Keratinocyte (primary cell): Measurements from ENCODE around the gene PLAAT3. TPM values are rescaled to one million over a fixed set of nuclear protein-coding genes. Genes with fewer than 3 reads are reported as not detected.

ENCODE experiments used
- DNase-seq: peaks from one replicate; pipeline ENCODE4 v3.0.0-alpha.2; 2011; ENCODE audit warnings: low read depth, missing footprints, low spot score
- FAIRE-seq: peaks from 2 replicates; lab custom pipeline; 2011; peaks lifted over from hg19 to GRCh38; lab: Jason Lieb, UNC
- H2AFZ ChIP-seq: 2 replicates; pipeline ENCODE4 v1.6.0; 2012; ENCODE audit warnings: low read length, control low read depth, inconsistent platforms; ENCODE audit not compliant: control insufficient read depth
- H3K27ac ChIP-seq: 2 replicates; pipeline ENCODE4 v1.5.1; 2011; ENCODE audit warnings: low read length; ENCODE audit not compliant: control insufficient read depth, insufficient read depth
- H3K27me3 ChIP-seq: 3 replicates; pipeline ENCODE4 v1.6.0; 2011; ENCODE audit warnings: low read length; ENCODE audit not compliant: control insufficient read depth, insufficient read depth; ENCODE audit errors: extremely low read depth
- H3K36me3 ChIP-seq, 2 experiments: 2 replicates in 1 of 2; 3 replicates in 1 of 2; pipeline ENCODE4 v1.5.1; 2011; ENCODE audit warnings: low read length in 2 of 2, mild to moderate bottlenecking in 1 of 2; ENCODE audit not compliant: control insufficient read depth in 2 of 2, insufficient read depth in 2 of 2; ENCODE audit errors: extremely low read depth in 1 of 2
- H3K4me1 ChIP-seq: 3 replicates; pipeline ENCODE4 v1.5.1; 2011; ENCODE audit warnings: low read length; ENCODE audit not compliant: control insufficient read depth, insufficient read depth; ENCODE audit errors: extremely low read depth
- H3K4me2 ChIP-seq: 3 replicates; pipeline ENCODE4 v1.6.0; 2011; ENCODE audit warnings: low read depth, low read length; ENCODE audit not compliant: control insufficient read depth, insufficient read depth; ENCODE audit errors: extremely low read depth
- H3K4me3 ChIP-seq, 3 experiments: fragments of 200-600 bp in 1 of 3; sonication (generic) in 1 of 3; 2 replicates in 2 of 3; 3 replicates in 1 of 3; pipeline ENCODE4 v1.5.1; 2011 to 2016; ENCODE audit warnings: low read length in 3 of 3, mild to moderate bottlenecking in 3 of 3, control low read depth in 2 of 3, inconsistent platforms in 1 of 3, low read depth in 1 of 3, mixed read lengths in 1 of 3, mixed run types in 1 of 3, moderate library complexity in 1 of 3; ENCODE audit not compliant: control insufficient read depth in 2 of 3, insufficient read depth in 2 of 3; ENCODE audit errors: extremely low read depth in 1 of 3
- H3K79me2 ChIP-seq: 2 replicates; pipeline ENCODE4 v1.6.0; 2012; ENCODE audit warnings: low read length; ENCODE audit not compliant: control insufficient read depth, insufficient read depth
- H3K9ac ChIP-seq: 3 replicates; pipeline ENCODE4 v1.6.0; 2011; ENCODE audit warnings: low read length; ENCODE audit not compliant: control insufficient read depth, insufficient read depth; ENCODE audit errors: extremely low read depth
- H3K9me1 ChIP-seq: 3 replicates; pipeline ENCODE4 v1.6.0; 2011; ENCODE audit warnings: low read length; ENCODE audit not compliant: control insufficient read depth, insufficient read depth; ENCODE audit errors: extremely low read depth
- H3K9me3 ChIP-seq: 2 replicates; pipeline ENCODE4 v1.5.1; 2012; ENCODE audit warnings: low read depth, low read length; ENCODE audit not compliant: control insufficient read depth
- H4K20me1 ChIP-seq: 3 replicates; pipeline ENCODE4 v1.6.0; 2011; ENCODE audit warnings: low read length; ENCODE audit not compliant: control insufficient read depth, insufficient read depth; ENCODE audit errors: extremely low read depth
- EZH2 ChIP-seq: IDR thresholded peaks from one replicate; pipeline ENCODE4 v1.6.1; 2012; ENCODE audit warnings: inconsistent platforms, mild to moderate bottlenecking, low read length, moderate library complexity
- dilution Hi-C: fragments of 300-500 bp; cut with MboI; formaldehyde crosslinking; loops from one replicate; pipeline ENCODE4 v1.7.0; 2020; ENCODE audit warnings: low sequenced_read_pairs; ENCODE audit not compliant: extremely low pct_ligation_motif_present
- polyA plus RNA-seq, 5 experiments: library from polyadenylated mRNA; depleted of rRNA in 3 of 5; stranded (reverse) in 3 of 5; stranded (forward) in 1 of 5; unstranded in 1 of 5; fragments of >200 nt; gene quantifications; 1 replicate in 1 of 5; 2 replicates in 3 of 5; 3 replicates in 1 of 5; pipeline versions ENCODE4 v1.2.1 to v1.2.3, GENCODE V29; 2011 to 2012; ENCODE audit warnings: missing spikeins in 2 of 5, low read depth in 1 of 5, low replicate concordance in 1 of 5
- TF ChIP-seq, protein P1 (sequence below), 3 experiments: IDR thresholded peaks in 1 of 3; conservative IDR thresholded peaks in 1 of 3; optimal IDR thresholded peaks in 1 of 3; 2 replicates in 2 of 3; 3 replicates in 1 of 3; pipeline versions ENCODE3 to v1.5.1; 2011; ENCODE audit warnings: low read length in 3 of 3, mild to moderate bottlenecking in 3 of 3, moderate library complexity in 2 of 3, control low read depth in 1 of 3, inconsistent platforms in 1 of 3; ENCODE audit not compliant: insufficient read depth in 2 of 3; ENCODE audit errors: extremely low read depth in 1 of 3

PLAAT3 gene
- polyA plus RNA-seq, 1 donor (not counting 4 experiments of a cell fraction or from before 2014, with no cell fraction given) = 0.20 TPM

DNA sequence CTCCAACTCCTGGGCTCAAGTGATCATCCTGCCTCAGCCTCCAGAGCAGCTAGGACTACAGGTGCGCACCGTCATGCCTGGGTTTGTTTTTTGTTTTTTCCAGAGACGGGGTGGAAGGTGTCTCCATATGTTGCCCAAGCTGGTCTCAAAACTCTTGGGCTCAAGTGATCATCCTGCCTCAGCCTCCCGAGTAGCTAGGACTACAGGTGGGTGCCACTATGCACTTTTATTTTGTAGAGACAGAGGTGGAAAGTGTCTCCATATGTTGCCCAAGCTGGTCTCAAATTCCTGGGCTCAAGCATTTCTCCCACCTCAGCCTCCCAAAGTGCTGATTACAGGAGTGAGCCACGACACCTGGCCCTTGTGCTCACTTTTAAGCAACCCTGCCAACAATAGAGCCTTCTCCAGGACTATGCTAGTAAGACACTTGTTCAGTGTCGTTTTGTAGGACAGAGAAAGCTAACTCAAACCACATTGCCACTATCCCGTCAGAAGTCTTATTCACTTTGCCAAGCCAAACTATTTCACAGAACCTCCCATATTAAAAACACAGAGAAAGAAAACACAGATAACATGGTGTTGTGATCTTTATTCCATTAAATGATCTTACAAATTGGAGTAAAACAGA lies 9.4 kb upstream of the PLAAT3 start:
- H3K4me1 ChIP-seq = no peaks in the 10 kb centered on the region
- DNase-seq = no peak
- no peak overlapping the region for H3K9ac ChIP-seq
- no peaks in the 10 kb centered on the region for H3K9me1 ChIP-seq
- H4K20me1 ChIP-seq = no peaks in the 10 kb centered on the region
- no peak overlapping the region for H3K27ac ChIP-seq
- H3K4me2 ChIP-seq = no peak overlapping the region
- no peak for FAIRE-seq
- H3K27me3 ChIP-seq = no peaks in the 10 kb centered on the region
- no peaks in the 10 kb centered on the region for H3K36me3 ChIP-seq
- TF ChIP-seq, protein P1, sequence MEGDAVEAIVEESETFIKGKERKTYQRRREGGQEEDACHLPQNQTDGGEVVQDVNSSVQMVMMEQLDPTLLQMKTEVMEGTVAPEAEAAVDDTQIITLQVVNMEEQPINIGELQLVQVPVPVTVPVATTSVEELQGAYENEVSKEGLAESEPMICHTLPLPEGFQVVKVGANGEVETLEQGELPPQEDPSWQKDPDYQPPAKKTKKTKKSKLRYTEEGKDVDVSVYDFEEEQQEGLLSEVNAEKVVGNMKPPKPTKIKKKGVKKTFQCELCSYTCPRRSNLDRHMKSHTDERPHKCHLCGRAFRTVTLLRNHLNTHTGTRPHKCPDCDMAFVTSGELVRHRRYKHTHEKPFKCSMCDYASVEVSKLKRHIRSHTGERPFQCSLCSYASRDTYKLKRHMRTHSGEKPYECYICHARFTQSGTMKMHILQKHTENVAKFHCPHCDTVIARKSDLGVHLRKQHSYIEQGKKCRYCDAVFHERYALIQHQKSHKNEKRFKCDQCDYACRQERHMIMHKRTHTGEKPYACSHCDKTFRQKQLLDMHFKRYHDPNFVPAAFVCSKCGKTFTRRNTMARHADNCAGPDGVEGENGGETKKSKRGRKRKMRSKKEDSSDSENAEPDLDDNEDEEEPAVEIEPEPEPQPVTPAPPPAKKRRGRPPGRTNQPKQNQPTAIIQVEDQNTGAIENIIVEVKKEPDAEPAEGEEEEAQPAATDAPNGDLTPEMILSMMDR (optimal IDR thresholded peaks at IDR 0.05 in 1 of 3, IDR thresholded peaks at IDR 0.05 in 1 of 3, conservative IDR thresholded peaks at IDR 0.05 in 1 of 3; ENCODE audit: extremely low read depth in 1 of 3, insufficient read depth in 2 of 3, low read length in 3 of 3) = no peak
- no peak for TF ChIP-seq EZH2
- no peaks in the 10 kb centered on the region for H3K79me2 ChIP-seq
- H2AFZ ChIP-seq = no peak overlapping the region
- no peak overlapping the region for H3K4me3 ChIP-seq
- dilution Hi-C loops = no loop called here
- H3K9me3 ChIP-seq = no peaks in the 10 kb centered on the region

DNA sequence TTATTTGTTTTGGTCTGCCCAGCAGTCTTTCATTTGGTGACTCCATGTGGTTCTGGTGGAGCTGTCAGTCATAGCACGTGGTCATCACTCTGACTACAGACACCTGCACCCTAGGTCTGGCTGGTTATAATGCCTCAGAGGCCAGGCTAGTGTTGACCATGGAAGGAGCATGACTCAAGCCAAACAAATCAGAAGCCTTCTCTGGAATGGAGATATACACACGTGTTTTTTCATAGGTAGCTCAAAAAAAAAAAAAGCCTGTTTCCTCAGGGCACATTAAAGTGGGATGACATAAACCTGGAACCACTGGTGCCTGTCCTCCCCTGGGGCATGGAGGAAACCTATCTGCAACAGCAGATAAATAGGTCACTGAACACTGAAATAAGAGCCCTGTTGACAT lies 8.1 kb upstream of the PLAAT3 start:
- Histone ChIP-seq H3K36me3 (no peaks in the 10 kb centered on the region), H3K27ac (no peak overlapping the region), H3K9me3 (no peaks in the 10 kb centered on the region), H3K9me1 (no peaks in the 10 kb centered on the region), H3K79me2 (no peaks in the 10 kb centered on the region), H2AFZ (no peak overlapping the region), H3K9ac (no peak overlapping the region), H3K4me1 (no peaks in the 10 kb centered on the region), H3K4me3 (no peak overlapping the region), H4K20me1 (no peaks in the 10 kb centered on the region), H3K4me2 (no peak overlapping the region), H3K27me3 (no peaks in the 10 kb centered on the region)
- no peak for DNase-seq
- TF ChIP-seq EZH2 = no peak
- TF ChIP-seq, protein P1 (optimal IDR thresholded peaks at IDR 0.05 in 1 of 3, IDR thresholded peaks at IDR 0.05 in 1 of 3, conservative IDR thresholded peaks at IDR 0.05 in 1 of 3; ENCODE audit: extremely low read depth in 1 of 3, insufficient read depth in 2 of 3, low read length in 3 of 3) = no peak
- FAIRE-seq = no peak
- dilution Hi-C loops = no loop called here
